A549 (cell line): ENCODE results near the gene ZDHHC18. TPM values are rescaled to one million over a fixed set of nuclear protein-coding genes. Genes with fewer than 3 reads are reported as not detected.
A peak's percentile ranks its signal among the peaks of the same experiment; 100 is the strongest.

Source experiments
- ATAC-seq, 2 experiments: fragments of 200-7000 bp in 1 of 2; fragments of >200 bp in 1 of 2; cut with Nextera tagmentation in 1 of 2; cut with Tn5 transposase in 1 of 2; 3 replicates each; pipeline versions ENCODE4 v1.8.0 to v1.9.1; 2018 to 2020; ENCODE audit warnings: mild to moderate bottlenecking in 1 of 2, moderate library complexity in 1 of 2
- CTCF ChIA-PET: fragments of 300-600 bp; sonication (Branson Sonifier 250); formaldehyde crosslinking; extraction: SDS; loops from one replicate; lab custom pipeline; 2021; ENCODE audit warnings: antibody characterized with exemption, inconsistent platforms; lab: Yijun Ruan, JAX
- POLR2A ChIA-PET: fragments of 350-600 bp; formaldehyde crosslinking; extraction: SDS; loops from one replicate; lab custom pipeline; 2021; ENCODE audit warnings: antibody characterized with exemption, inconsistent platforms; lab: Yijun Ruan, JAX
- DNase-seq, 2 experiments: peaks; one replicate each; pipeline versions ENCODE4 v3.0.0 to v3.0.0-alpha.2; 2011 to 2016; ENCODE audit warnings: low read depth in 1 of 2, low spot score in 1 of 2
- FAIRE-seq: peaks from 2 replicates; lab custom pipeline; 2011; peaks lifted over from hg19 to GRCh38; lab: Jason Lieb, UNC
- H3K27ac ChIP-seq, 2 experiments: fragments of >200 bp; sonication (Bioruptor Twin); formaldehyde crosslinking; 3 replicates each; pipeline ENCODE4 v1.5.1; 2016 to 2017
- H3K4me1 ChIP-seq: fragments of >200 bp; sonication (Bioruptor Twin); formaldehyde crosslinking; 3 replicates; pipeline ENCODE4 v1.6.1; 2016
- H3K4me2 ChIP-seq: fragments of >200 bp; sonication (Bioruptor Twin); formaldehyde crosslinking; 3 replicates; pipeline ENCODE4 v1.6.1; 2016
- H3K4me3 ChIP-seq: fragments of >200 bp; sonication (Bioruptor Twin); formaldehyde crosslinking; 3 replicates; pipeline ENCODE4 v1.5.1; 2016
- H3K9me3 ChIP-seq: fragments of >200 bp; sonication (Bioruptor Twin); formaldehyde crosslinking; 3 replicates; pipeline ENCODE4 v1.6.1; 2016
- CBX2 ChIP-seq: fragments of 200-600 bp; sonication (generic); IDR thresholded peaks from 2 replicates; pipeline ENCODE4 v1.6.1; 2016; ENCODE audit warnings: low read depth, mild to moderate bottlenecking, borderline replicate concordance
- CEBPB ChIP-seq, 2 experiments: fragments of >200 bp in 1 of 2; sonication (Bioruptor Twin) in 1 of 2; formaldehyde crosslinking in 1 of 2; IDR thresholded peaks; 2 replicates each; pipeline ENCODE4 v1.6.1; 2012 to 2016
- CHD2 ChIP-seq: fragments of 150-350 bp; IDR thresholded peaks from 2 replicates; pipeline ENCODE4 v1.6.1; 2014; ENCODE audit warnings: low read length; ENCODE audit not compliant: partially characterized antibody
- EHMT2 ChIP-seq: fragments of 200-600 bp; sonication (generic); IDR thresholded peaks from 2 replicates; pipeline ENCODE4 v1.6.1; 2016; ENCODE audit warnings: antibody characterized with exemption, low read depth, mild to moderate bottlenecking, moderate library complexity
- FOSB ChIP-seq: fragments of 250-450 bp; sonication (Bioruptor Pico); IDR thresholded peaks from 2 replicates; pipeline ENCODE4 v1.5.0; 2020; ENCODE audit warnings: mild to moderate bottlenecking, moderate library complexity
- GATA3 ChIP-seq: IDR thresholded peaks from 2 replicates; pipeline ENCODE4 v1.6.1; 2012; ENCODE audit warnings: borderline replicate concordance
- HDAC2 ChIP-seq: fragments of 200-600 bp; sonication (generic); IDR thresholded peaks from 2 replicates; pipeline ENCODE4 v1.6.1; 2016
- JUN ChIP-seq, 2 experiments: fragments of >200 bp; sonication (Bioruptor Twin); formaldehyde crosslinking; IDR thresholded peaks; 2 replicates in 1 of 2; 3 replicates in 1 of 2; pipeline ENCODE4 v1.6.1; 2016 to 2017
- KDM5A ChIP-seq: fragments of 200-600 bp; sonication (generic); IDR thresholded peaks from 2 replicates; pipeline ENCODE4 v1.6.1; 2016; ENCODE audit warnings: antibody characterized with exemption, mild to moderate bottlenecking
- MAFK ChIP-seq: fragments of 450-650 bp; IDR thresholded peaks from 2 replicates; pipeline ENCODE4 v1.6.1; 2014; ENCODE audit not compliant: partially characterized antibody
- NFE2L2 ChIP-seq: fragments of 150-350 bp; conservative IDR thresholded peaks from 2 replicates; pipeline ENCODE4 v1.6.1; 2014; ENCODE audit warnings: low read length
- NPAS2 ChIP-seq: fragments of 250-450 bp; sonication (Bioruptor Pico); IDR thresholded peaks from 2 replicates; pipeline ENCODE4 v1.8.0; 2022; ENCODE audit warnings: mild to moderate bottlenecking, moderate library complexity, borderline replicate concordance
- NR3C1 ChIP-seq: fragments of >200 bp; sonication (Bioruptor Twin); formaldehyde crosslinking; IDR thresholded peaks from 3 replicates; pipeline ENCODE4 v1.6.1; 2017
- PHF8 ChIP-seq: fragments of 200-600 bp; sonication (generic); IDR thresholded peaks from 2 replicates; pipeline ENCODE4 v1.6.1; 2016; ENCODE audit warnings: low read depth, mild to moderate bottlenecking, antibody characterized with exemption, moderate library complexity, borderline replicate concordance
- POLR2A ChIP-seq: IDR thresholded peaks from 2 replicates; pipeline ENCODE4 v1.6.1; 2012; ENCODE audit warnings: mild to moderate bottlenecking, low read length
- SMC3 ChIP-seq: fragments of >200 bp; sonication (Bioruptor Twin); formaldehyde crosslinking; IDR thresholded peaks from 3 replicates; pipeline ENCODE4 v1.6.1; 2018; ENCODE audit warnings: inconsistent platforms
- WGBS: methylation state at CpG from one replicate; pipeline ENCODE4 v1.1.6; 2017; ENCODE audit errors: missing lambda C conversion rate; 5-methylcytosine and 5-hydroxymethylcytosine counted together
- polyA plus RNA-seq, 4 experiments: library from polyadenylated mRNA; depleted of rRNA in 3 of 4; stranded (reverse); fragments of >200 nt; fragmentation: RNase III in 1 of 4; extraction: RNeasy Plus Mini Kit Qiagen cat#74134 plus additional on column Dnase treatment in 1 of 4; gene quantifications; 2 replicates in 3 of 4; 3 replicates in 1 of 4; pipeline ENCODE4 v1.2.3, GENCODE V29; 2011 to 2017
- TF ChIP-seq, protein P1 (sequence below): fragments of >200 bp; sonication (Bioruptor Twin); formaldehyde crosslinking; IDR thresholded peaks from 3 replicates; pipeline ENCODE4 v1.6.1; 2016
- TF ChIP-seq, protein P2 (sequence below): fragments of 200-600 bp; sonication (generic); IDR thresholded peaks from 2 replicates; pipeline ENCODE4 v1.6.1; 2016; ENCODE audit warnings: antibody characterized with exemption, mild to moderate bottlenecking, moderate library complexity
- TF ChIP-seq, protein P3 (sequence below): fragments of 450-650 bp; IDR thresholded peaks from 2 replicates; pipeline ENCODE4 v1.6.1; 2014; ENCODE audit warnings: antibody characterized with exemption
- TF ChIP-seq, protein P4 (sequence below): IDR thresholded peaks from 2 replicates; pipeline ENCODE4 v1.6.1; 2012
- TF ChIP-seq, protein P5 (sequence below): fragments of >200 bp; sonication (Bioruptor Twin); formaldehyde crosslinking; IDR thresholded peaks from 2 replicates; pipeline ENCODE4 v1.6.1; 2016

ZDHHC18 gene
- polyA plus RNA-seq, 2 of the 4 experiments (the other 2 are of a cell fraction): 16.2 to 20.0 TPM

DNA sequence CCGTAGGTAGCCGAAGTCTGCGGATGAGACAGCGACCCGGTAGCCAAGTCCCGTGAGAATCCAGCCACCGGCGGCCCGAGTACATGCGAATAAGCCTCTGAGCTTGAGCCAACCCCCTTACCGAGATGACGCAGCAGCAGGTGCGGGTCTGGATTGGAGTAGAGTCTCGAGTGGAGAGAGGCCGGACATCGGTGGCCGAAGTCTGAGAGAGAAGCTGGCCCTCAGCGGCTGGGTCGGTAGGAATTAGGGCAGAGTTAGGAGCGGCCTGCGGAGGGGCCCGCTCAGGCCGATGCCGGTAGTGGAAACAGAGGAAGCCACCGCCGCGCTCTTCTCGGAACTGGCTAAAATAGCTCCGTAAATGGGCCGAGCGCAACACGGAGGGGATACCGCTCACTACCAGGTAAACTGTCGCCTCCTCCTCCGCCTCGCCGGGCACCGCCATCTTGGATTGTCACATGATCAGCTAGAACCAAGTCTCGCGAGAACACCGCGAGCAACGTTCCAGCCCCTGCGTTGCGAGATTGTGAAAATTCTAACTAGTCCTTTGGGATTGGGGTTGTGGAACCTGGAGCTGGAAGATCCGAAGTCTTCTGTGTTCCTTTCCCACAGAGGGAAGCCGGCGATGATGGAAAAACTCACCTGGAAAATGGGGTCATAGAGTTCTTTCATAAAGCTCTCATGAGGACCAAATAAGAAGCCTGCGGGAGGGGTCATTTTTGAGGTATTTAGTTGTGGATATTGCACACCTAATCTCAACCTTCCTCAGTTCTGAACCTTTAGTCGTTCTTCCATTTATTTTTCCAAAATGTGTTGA is 73.7 kb downstream of the ZDHHC18 start, which contains the start of gene GPATCH3:
GPATCH3 (minus strand) TSS at position 467 of the 814 bp plus-strand sequence; CDS start at position 442, 25 bp downstream.
- DNase-seq (peak; percentile 86 to 91), ATAC-seq (peak; percentile 92 to 95), FAIRE-seq (no peak)
- POLR2A ChIA-PET: interaction anchor here (0.5 to 1.8 kb wide), 6 partner anchors 10 to 94 kb away, joined by 3 to 14 read pairs (median 3); partner anchors contain the start of gene GPN2
- H3K4me2 ChIP-seq: peak within 1 kb of the TSS; percentile 91
- TF ChIP-seq NPAS2 (CRISPR knock-in tag) (no peak), MAFK (no peak), KDM5A (peak; percentile 99), CBX2 (no peak), GATA3 (peak; percentile 73; the same call in 1 of the 2 replicates), POLR2A (peak; percentile 81), NR3C1 (no peak), EHMT2 (no peak), JUN (IDR thresholded peaks at IDR 0.05) (peak; percentile 37 to 64; a peak in 2 of 5 replicates), FOSB (no peak), CEBPB (IDR thresholded peaks at IDR 0.05) (peak in 1 of 2 experiments; percentile 63; a peak in 1 of 4 replicates), SMC3 (no peak), PHF8 (peak; percentile 76), NFE2L2 (no peak), HDAC2 (peak; percentile 88; the same call in 1 of the 2 replicates), CHD2 (peak; percentile 96)
- TF ChIP-seq, protein P1, sequence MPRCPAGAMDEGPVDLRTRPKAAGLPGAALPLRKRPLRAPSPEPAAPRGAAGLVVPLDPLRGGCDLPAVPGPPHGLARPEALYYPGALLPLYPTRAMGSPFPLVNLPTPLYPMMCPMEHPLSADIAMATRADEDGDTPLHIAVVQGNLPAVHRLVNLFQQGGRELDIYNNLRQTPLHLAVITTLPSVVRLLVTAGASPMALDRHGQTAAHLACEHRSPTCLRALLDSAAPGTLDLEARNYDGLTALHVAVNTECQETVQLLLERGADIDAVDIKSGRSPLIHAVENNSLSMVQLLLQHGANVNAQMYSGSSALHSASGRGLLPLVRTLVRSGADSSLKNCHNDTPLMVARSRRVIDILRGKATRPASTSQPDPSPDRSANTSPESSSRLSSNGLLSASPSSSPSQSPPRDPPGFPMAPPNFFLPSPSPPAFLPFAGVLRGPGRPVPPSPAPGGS: 0 out of 3 replicates have a peak, but pooled peaks have one; percentile 41
- TF ChIP-seq, protein P2, sequence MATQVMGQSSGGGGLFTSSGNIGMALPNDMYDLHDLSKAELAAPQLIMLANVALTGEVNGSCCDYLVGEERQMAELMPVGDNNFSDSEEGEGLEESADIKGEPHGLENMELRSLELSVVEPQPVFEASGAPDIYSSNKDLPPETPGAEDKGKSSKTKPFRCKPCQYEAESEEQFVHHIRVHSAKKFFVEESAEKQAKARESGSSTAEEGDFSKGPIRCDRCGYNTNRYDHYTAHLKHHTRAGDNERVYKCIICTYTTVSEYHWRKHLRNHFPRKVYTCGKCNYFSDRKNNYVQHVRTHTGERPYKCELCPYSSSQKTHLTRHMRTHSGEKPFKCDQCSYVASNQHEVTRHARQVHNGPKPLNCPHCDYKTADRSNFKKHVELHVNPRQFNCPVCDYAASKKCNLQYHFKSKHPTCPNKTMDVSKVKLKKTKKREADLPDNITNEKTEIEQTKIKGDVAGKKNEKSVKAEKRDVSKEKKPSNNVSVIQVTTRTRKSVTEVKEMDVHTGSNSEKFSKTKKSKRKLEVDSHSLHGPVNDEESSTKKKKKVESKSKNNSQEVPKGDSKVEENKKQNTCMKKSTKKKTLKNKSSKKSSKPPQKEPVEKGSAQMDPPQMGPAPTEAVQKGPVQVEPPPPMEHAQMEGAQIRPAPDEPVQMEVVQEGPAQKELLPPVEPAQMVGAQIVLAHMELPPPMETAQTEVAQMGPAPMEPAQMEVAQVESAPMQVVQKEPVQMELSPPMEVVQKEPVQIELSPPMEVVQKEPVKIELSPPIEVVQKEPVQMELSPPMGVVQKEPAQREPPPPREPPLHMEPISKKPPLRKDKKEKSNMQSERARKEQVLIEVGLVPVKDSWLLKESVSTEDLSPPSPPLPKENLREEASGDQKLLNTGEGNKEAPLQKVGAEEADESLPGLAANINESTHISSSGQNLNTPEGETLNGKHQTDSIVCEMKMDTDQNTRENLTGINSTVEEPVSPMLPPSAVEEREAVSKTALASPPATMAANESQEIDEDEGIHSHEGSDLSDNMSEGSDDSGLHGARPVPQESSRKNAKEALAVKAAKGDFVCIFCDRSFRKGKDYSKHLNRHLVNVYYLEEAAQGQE: peak; percentile 91
- TF ChIP-seq, protein P3, sequence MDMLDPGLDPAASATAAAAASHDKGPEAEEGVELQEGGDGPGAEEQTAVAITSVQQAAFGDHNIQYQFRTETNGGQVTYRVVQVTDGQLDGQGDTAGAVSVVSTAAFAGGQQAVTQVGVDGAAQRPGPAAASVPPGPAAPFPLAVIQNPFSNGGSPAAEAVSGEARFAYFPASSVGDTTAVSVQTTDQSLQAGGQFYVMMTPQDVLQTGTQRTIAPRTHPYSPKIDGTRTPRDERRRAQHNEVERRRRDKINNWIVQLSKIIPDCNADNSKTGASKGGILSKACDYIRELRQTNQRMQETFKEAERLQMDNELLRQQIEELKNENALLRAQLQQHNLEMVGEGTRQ: peak; percentile 80
- TF ChIP-seq, protein P4, sequence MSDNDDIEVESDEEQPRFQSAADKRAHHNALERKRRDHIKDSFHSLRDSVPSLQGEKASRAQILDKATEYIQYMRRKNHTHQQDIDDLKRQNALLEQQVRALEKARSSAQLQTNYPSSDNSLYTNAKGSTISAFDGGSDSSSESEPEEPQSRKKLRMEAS: peak; percentile 45; the same call in 1 of the 2 replicates
- TF ChIP-seq, protein P5, sequence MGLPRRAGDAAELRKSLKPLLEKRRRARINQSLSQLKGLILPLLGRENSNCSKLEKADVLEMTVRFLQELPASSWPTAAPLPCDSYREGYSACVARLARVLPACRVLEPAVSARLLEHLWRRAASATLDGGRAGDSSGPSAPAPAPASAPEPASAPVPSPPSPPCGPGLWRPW: no peak
- 2% methylated on average over 34 of the region's 50 CpGs for WGBS
- H3K4me3 ChIP-seq: peak within 1 kb of the TSS; percentile 91
- CTCF ChIA-PET: interaction anchor here (0.9 to 4.4 kb wide), 6 partner anchors 12 to 67 kb away, joined by 3 to 19 read pairs (median 4); no protein-coding TSS in a partner anchor
- H3K4me1 ChIP-seq: peaks cover 5% of the 10 kb centered on the region; the same call in 1 of the 3 replicates
- no peaks in the 10 kb centered on the region for H3K9me3 ChIP-seq
- peak within 1 kb of the TSS; percentile 79 to 91 for H3K27ac ChIP-seq
